ENCODE data around the gene FBXW11.
"Not testable (repeated sequence)": the region's sequence is repeated elsewhere in the genome, so short reads cannot be mapped to it uniquely, and the experiment has no call there.

FBXW11 gene

DNA sequence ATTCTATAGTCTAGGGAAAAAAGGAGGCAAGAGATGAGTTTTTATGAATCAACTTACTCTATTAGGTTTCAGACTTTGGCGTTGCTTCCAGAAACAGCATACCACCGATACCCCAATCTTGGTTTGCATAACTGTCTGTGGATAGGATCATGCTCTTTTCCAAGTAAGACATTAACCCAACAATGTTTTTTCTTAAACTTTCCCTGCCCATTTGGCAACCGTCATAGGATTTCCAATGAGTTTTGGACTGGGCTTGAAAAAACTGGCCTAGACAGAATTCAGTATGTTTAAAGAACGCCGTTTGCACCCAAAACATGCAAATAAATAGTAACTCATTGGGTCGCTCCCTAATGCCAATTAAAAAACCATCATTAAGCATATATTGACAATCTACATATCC lies 114.8 kb downstream of the FBXW11 start:
- Mint-ChIP-seq H3K36me3 (ENCODE audit: low read depth) (peaks cover 31% of the 10 kb centered on the region), H3K4me3 (no peak overlapping the region), H3K27ac (no peak overlapping the region), H3K4me1 (peaks cover 6% of the 10 kb centered on the region), H3K9me3 (no peaks in the 10 kb centered on the region), H3K27me3 (ENCODE audit: low read depth, poor library complexity) (no peaks in the 10 kb centered on the region)
- TF ChIP-seq, protein P1, sequence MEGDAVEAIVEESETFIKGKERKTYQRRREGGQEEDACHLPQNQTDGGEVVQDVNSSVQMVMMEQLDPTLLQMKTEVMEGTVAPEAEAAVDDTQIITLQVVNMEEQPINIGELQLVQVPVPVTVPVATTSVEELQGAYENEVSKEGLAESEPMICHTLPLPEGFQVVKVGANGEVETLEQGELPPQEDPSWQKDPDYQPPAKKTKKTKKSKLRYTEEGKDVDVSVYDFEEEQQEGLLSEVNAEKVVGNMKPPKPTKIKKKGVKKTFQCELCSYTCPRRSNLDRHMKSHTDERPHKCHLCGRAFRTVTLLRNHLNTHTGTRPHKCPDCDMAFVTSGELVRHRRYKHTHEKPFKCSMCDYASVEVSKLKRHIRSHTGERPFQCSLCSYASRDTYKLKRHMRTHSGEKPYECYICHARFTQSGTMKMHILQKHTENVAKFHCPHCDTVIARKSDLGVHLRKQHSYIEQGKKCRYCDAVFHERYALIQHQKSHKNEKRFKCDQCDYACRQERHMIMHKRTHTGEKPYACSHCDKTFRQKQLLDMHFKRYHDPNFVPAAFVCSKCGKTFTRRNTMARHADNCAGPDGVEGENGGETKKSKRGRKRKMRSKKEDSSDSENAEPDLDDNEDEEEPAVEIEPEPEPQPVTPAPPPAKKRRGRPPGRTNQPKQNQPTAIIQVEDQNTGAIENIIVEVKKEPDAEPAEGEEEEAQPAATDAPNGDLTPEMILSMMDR (IDR thresholded peaks at IDR 0.05) = no peak
- DNase-seq = no peak

DNA sequence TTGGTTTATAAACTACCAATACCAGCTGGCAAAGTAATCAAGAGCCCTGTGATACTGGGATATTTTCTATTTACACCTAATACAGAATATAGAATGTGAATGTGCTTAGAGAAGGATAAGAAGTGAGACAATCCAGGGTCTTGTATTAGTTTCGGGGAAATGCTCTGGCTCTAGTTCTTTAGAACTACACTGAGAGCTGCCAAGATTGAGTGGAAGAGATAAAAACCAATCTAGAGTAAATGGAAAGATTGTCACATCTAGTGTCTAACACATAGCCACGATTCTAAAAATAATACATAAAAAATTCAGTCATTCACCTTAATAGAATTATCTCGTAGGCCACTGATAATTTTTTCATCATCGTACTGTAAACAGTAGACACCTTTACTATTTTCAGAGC lies 115.3 kb downstream of the FBXW11 start:
- Mint-ChIP-seq H3K27me3 (ENCODE audit: low read depth, poor library complexity) (no peaks in the 10 kb centered on the region), H3K36me3 (ENCODE audit: low read depth) (peaks cover 27% of the 10 kb centered on the region), H3K4me3 (no peak overlapping the region), H3K4me1 (peaks cover 6% of the 10 kb centered on the region), H3K9me3 (no peaks in the 10 kb centered on the region), H3K27ac (no peak overlapping the region)
- TF ChIP-seq, protein P1 (IDR thresholded peaks at IDR 0.05) = no peak
- DNase-seq = no peak

DNA sequence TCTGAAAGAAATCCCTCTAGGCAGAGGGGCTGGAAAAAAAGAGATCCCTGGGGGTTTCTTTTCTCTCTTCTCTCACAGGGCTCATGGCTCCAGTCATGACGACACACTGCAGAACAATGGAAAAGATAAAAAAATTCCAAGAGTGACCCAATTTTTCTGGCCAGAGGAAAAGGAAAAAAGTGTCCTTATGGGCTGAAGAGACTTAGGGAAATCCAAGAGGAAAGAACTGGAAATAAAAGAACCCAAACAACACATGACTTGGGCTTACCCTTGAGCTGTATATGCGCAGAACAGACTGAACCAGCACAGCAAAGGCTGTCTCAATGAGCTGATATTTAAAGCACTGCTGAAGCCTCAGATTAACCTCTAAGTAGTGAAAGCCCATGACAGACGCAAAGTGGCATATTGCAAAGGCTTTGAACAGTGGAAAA lies 118.4 kb downstream of the FBXW11 start:
- Mint-ChIP-seq H3K4me3 (no peak overlapping the region), H3K4me1 (peaks cover 5% of the 10 kb centered on the region), H3K9me3 (no peaks in the 10 kb centered on the region), H3K27ac (no peak overlapping the region), H3K36me3 (ENCODE audit: low read depth) (peaks cover 58% of the 10 kb centered on the region), H3K27me3 (ENCODE audit: low read depth, poor library complexity) (no peaks in the 10 kb centered on the region)
- DNase-seq = no peak
- TF ChIP-seq, protein P1 (IDR thresholded peaks at IDR 0.05) = no peak

DNA sequence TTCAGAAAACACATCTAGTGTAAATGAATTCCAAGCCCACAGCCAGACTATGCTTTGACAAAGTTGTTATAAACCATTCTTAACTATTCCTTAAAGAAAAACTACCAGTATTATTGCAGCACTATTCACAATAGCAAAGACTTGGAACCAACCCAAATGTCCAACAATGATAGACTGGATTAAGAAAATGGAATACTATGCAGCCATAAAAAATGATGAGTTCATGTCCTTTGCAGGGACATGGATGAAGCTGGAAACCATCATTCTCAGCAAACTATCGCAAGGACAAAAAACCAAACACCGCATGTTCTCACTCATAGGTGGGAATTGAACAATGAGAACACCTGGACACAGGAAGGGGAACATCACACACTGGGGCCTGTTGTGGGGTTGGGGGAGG lies 120.4 kb downstream of the FBXW11 start:
- not testable (repeated sequence) for DNase-seq; H3K4me3 Mint-ChIP-seq; H3K27me3 Mint-ChIP-seq (ENCODE audit: low read depth, poor library complexity); H3K9me3 Mint-ChIP-seq; H3K27ac Mint-ChIP-seq; H3K4me1 Mint-ChIP-seq
- H3K36me3 Mint-ChIP-seq (ENCODE audit: low read depth) = peaks cover 63% of the 10 kb centered on the region

DNA sequence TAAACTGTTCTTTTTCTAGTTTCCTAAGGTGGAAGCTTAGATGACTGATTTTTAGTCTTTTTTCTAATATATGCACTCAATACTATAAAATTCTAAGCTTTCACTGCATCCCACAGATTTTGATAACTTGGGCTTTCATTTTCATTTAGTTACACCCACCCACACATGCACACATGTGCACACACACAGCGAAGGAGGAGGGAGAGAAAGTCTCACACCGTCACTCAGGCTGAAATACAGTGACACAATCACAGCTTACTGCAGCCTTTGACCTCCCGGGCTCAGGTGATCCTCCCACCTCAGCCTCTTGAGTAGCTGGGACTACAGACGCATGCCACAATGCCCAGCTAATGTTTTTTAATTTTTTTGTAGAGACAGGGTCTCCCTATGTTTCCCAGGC lies 124.3 kb downstream of the FBXW11 start:
- H3K27ac Mint-ChIP-seq = no peak overlapping the region
- H3K9me3 Mint-ChIP-seq = no peaks in the 10 kb centered on the region
- TF ChIP-seq, protein P1 (IDR thresholded peaks at IDR 0.05) = no peak
- H3K27me3 Mint-ChIP-seq (ENCODE audit: low read depth, poor library complexity) = no peaks in the 10 kb centered on the region
- H3K4me1 Mint-ChIP-seq = peaks cover 5% of the 10 kb centered on the region
- no peak for DNase-seq
- no peak overlapping the region for H3K4me3 Mint-ChIP-seq
- peaks cover 52% of the 10 kb centered on the region for H3K36me3 Mint-ChIP-seq (ENCODE audit: low read depth)

DNA sequence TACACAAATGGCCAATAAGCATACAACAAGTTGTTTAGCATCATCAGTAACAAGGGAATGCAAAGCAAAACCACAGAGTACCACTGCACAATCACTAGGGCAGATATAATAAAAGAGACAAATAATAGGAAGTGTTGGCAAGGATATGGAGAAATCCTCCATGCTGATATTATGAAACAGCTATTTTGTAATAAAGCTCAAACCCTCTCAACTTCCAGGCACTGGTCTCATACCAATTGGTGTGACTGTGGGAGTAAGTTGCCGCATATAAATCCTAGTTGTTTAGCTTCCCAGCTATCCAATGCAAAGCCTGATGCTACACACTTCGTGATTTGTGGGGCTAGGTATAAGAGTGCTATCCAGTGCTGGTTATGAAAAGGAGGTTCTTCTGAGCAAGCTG lies 132.2 kb downstream of the FBXW11 start:
- H3K9me3 Mint-ChIP-seq = no peaks in the 10 kb centered on the region
- TF ChIP-seq, protein P1 (IDR thresholded peaks at IDR 0.05) = no peak
- no peak for DNase-seq

More for the DNA sequence above, 132.2 kb downstream of the FBXW11 start:
- H3K4me3 Mint-ChIP-seq = no peak overlapping the region
- peaks cover 30% of the 10 kb centered on the region for H3K4me1 Mint-ChIP-seq
- H3K36me3 Mint-ChIP-seq (ENCODE audit: low read depth) = peaks cover 56% of the 10 kb centered on the region
- no peaks in the 10 kb centered on the region for H3K27me3 Mint-ChIP-seq (ENCODE audit: low read depth, poor library complexity)
- peak overlapping the region; percentile 37 for H3K27ac Mint-ChIP-seq
